Glutamatergic neuron (in vitro differentiated cells): Measurements from ENCODE around the gene SLC25A34. TPM values are rescaled to one million over a fixed set of nuclear protein-coding genes. Genes with fewer than 3 reads are reported as not detected.

Experiments used
- DNase-seq: peaks from one replicate; pipeline ENCODE4 v3.0.0; 2022
- H3K27ac Mint-ChIP-seq: one replicate; pipeline ENCODE4 v1.8.0; 2020; ENCODE audit warnings: mild to moderate bottlenecking, mixed read lengths, inconsistent platforms; ENCODE audit not compliant: unreplicated experiment
- H3K27me3 Mint-ChIP-seq: one replicate; pipeline ENCODE4 v1.8.0; 2020; ENCODE audit warnings: mild to moderate bottlenecking, moderate library complexity, mixed read lengths, inconsistent platforms; ENCODE audit not compliant: unreplicated experiment
- H3K36me3 Mint-ChIP-seq: one replicate; pipeline ENCODE4 v1.8.0; 2020; ENCODE audit warnings: mild to moderate bottlenecking, mixed read lengths, inconsistent platforms; ENCODE audit not compliant: unreplicated experiment
- H3K4me1 Mint-ChIP-seq: one replicate; pipeline ENCODE4 v1.8.0; 2020; ENCODE audit warnings: mild to moderate bottlenecking, low read depth, mixed read lengths, inconsistent platforms; ENCODE audit not compliant: unreplicated experiment
- H3K4me3 Mint-ChIP-seq: one replicate; pipeline ENCODE4 v1.8.0; 2020; ENCODE audit warnings: mild to moderate bottlenecking, mixed read lengths, inconsistent platforms; ENCODE audit not compliant: unreplicated experiment
- H3K9me3 Mint-ChIP-seq: one replicate; pipeline ENCODE4 v1.8.0; 2020; ENCODE audit warnings: mild to moderate bottlenecking, moderate library complexity, mixed read lengths, inconsistent platforms; ENCODE audit not compliant: unreplicated experiment
- CTCF ChIP-seq: fragments of 200-600 bp; sonication (generic); IDR thresholded peaks from one replicate; pipeline ENCODE4 v1.5.0; 2021; ENCODE audit not compliant: partially characterized antibody, unreplicated experiment
- total RNA-seq: library from RNA; stranded (reverse); fragmentation: NEBNext Ultra II Directional; extraction: Animal tissue kit (Norgen Biotek cat#: 25700); gene quantifications from one replicate; pipeline ENCODE4 v1.2.1, GENCODE V29; 2021; ENCODE audit not compliant: unreplicated experiment

Gene SLC25A34
- total RNA-seq, 1 donor from 2014 or later = 4.1 TPM

- Mint-ChIP-seq H3K4me3 (no peak overlapping the region), H3K27ac (no peak overlapping the region), H3K27me3 (peaks cover 7% of the 10 kb centered on the region), H3K9me3 (peaks cover 4% of the 10 kb centered on the region), H3K4me1 (peaks cover 5% of the 10 kb centered on the region), H3K36me3 (no peaks in the 10 kb centered on the region)
- no peak for DNase-seq
- no peak for TF ChIP-seq CTCF
These were observed 13.6 kb downstream of the SLC25A34 start for GRCh38 chr1:15749399-15750291.

- H3K36me3 Mint-ChIP-seq = no peaks in the 10 kb centered on the region
- peaks cover 5% of the 10 kb centered on the region for H3K27me3 Mint-ChIP-seq
- H3K27ac Mint-ChIP-seq = no peak overlapping the region
- no peak overlapping the region for H3K4me3 Mint-ChIP-seq
- DNase-seq = no peak
- H3K9me3 Mint-ChIP-seq = peaks cover 2% of the 10 kb centered on the region
- no peak for TF ChIP-seq CTCF
- peaks cover 5% of the 10 kb centered on the region for H3K4me1 Mint-ChIP-seq
These were observed 14.9 kb downstream of the SLC25A34 start for GRCh38 chr1:15750924-15751323.

- no peak overlapping the region for H3K27ac Mint-ChIP-seq
- no peak for TF ChIP-seq CTCF
- H3K4me3 Mint-ChIP-seq = no peak overlapping the region
- peaks cover 5% of the 10 kb centered on the region for H3K27me3 Mint-ChIP-seq
- no peaks in the 10 kb centered on the region for H3K9me3 Mint-ChIP-seq
- DNase-seq = no peak
- H3K36me3 Mint-ChIP-seq = no peaks in the 10 kb centered on the region
- peaks cover 7% of the 10 kb centered on the region for H3K4me1 Mint-ChIP-seq
These were observed 15.7 kb downstream of the SLC25A34 start for GRCh38 chr1:15751717-15752116.

GRCh38 chr1:15753776-15754175, 17.7 kb downstream of the SLC25A34 start:
- Mint-ChIP-seq H3K4me1 (peaks cover 9% of the 10 kb centered on the region), H3K27ac (no peak overlapping the region), H3K27me3 (peaks cover 8% of the 10 kb centered on the region), H3K4me3 (no peak overlapping the region), H3K9me3 (no peaks in the 10 kb centered on the region), H3K36me3 (no peaks in the 10 kb centered on the region)
- DNase-seq = no peak
- TF ChIP-seq CTCF = no peak

- DNase-seq = no peak
- Mint-ChIP-seq H3K4me3 (no peak overlapping the region), H3K27ac (no peak overlapping the region), H3K36me3 (no peaks in the 10 kb centered on the region), H3K27me3 (peaks cover 9% of the 10 kb centered on the region), H3K4me1 (peaks cover 9% of the 10 kb centered on the region), H3K9me3 (no peaks in the 10 kb centered on the region)
- TF ChIP-seq CTCF = no peak
These were observed 19.1 kb downstream of the SLC25A34 start for GRCh38 chr1:15755021-15755645.
